ENCODE results near the gene REG1A.

The REG1A gene

GRCh38 chr2:79128406-79128805, 8.1 kb downstream of the REG1A start:
- no peak for DNase-seq

GRCh38 chr2:79129260-79129659, 9.0 kb downstream of the REG1A start:
- DNase-seq: no peak

GRCh38 chr2:79129804-79130203, 9.5 kb downstream of the REG1A start:
- DNase-seq: peak; percentile 71

- DNase-seq: no peak
Observed at GRCh38 chr2:79131687-79132086, 11.4 kb downstream of the REG1A start.

- DNase-seq: no peak
Observed at GRCh38 chr2:79138385-79138784, 18.1 kb downstream of the REG1A start.

GRCh38 chr2:79139423-79139822, 19.1 kb downstream of the REG1A start:
- no peak for DNase-seq

GRCh38 chr2:79155826-79156476, 35.7 kb downstream of the REG1A start:
- no peak for DNase-seq

- no peak for DNase-seq
Observed at GRCh38 chr2:79159030-79159429, 38.7 kb downstream of the REG1A start.

GRCh38 chr2:79159653-79160052, 39.4 kb downstream of the REG1A start, which contains the start of gene REG3A:
TSS of gene REG3A (minus strand) at chr2:79159753. CDS start at chr2:79159405, 348 bp downstream.
- no peak for DNase-seq

GRCh38 chr2:79162132-79162531, 41.8 kb downstream of the REG1A start:
- no peak for DNase-seq

- no peak for DNase-seq
Observed at GRCh38 chr2:79162801-79163200, 42.5 kb downstream of the REG1A start.

GRCh38 chr2:79171348-79171958, 51.2 kb downstream of the REG1A start:
- DNase-seq: no peak
